ENCODE results near the gene FUT8. TPM values are rescaled to one million over a fixed set of nuclear protein-coding genes. Genes with fewer than 3 reads are reported as not detected.

Gene FUT8
- total and polyA plus RNA-seq, 4 donors, result 1.1 to 14.1 (median 4.0) TPM

GRCh38 chr14:65548878-65549277 lies 136.3 kb downstream of the FUT8 start:
- DNase-seq (ENCODE audit: low spot score), result no peak
- no peak for TF ChIP-seq JUND (IDR thresholded peaks at IDR 0.05)
- no peak for TF ChIP-seq GABPA (IDR thresholded peaks at IDR 0.05 in 1 of 2, conservative IDR thresholded peaks at IDR 0.05 in 1 of 2)
- TF ChIP-seq RXRA (IDR thresholded peaks at IDR 0.05), result no peak
- TF ChIP-seq FOXA2 (IDR thresholded peaks at IDR 0.05), result no peak
- TF ChIP-seq, protein P1, sequence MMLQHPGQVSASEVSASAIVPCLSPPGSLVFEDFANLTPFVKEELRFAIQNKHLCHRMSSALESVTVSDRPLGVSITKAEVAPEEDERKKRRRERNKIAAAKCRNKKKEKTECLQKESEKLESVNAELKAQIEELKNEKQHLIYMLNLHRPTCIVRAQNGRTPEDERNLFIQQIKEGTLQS (IDR thresholded peaks at IDR 0.05), result no peak
- no peak for TF ChIP-seq HNF4G (IDR thresholded peaks at IDR 0.05)
- TF ChIP-seq SP1 (IDR thresholded peaks at IDR 0.05), result no peak
- TF ChIP-seq, protein P2, sequence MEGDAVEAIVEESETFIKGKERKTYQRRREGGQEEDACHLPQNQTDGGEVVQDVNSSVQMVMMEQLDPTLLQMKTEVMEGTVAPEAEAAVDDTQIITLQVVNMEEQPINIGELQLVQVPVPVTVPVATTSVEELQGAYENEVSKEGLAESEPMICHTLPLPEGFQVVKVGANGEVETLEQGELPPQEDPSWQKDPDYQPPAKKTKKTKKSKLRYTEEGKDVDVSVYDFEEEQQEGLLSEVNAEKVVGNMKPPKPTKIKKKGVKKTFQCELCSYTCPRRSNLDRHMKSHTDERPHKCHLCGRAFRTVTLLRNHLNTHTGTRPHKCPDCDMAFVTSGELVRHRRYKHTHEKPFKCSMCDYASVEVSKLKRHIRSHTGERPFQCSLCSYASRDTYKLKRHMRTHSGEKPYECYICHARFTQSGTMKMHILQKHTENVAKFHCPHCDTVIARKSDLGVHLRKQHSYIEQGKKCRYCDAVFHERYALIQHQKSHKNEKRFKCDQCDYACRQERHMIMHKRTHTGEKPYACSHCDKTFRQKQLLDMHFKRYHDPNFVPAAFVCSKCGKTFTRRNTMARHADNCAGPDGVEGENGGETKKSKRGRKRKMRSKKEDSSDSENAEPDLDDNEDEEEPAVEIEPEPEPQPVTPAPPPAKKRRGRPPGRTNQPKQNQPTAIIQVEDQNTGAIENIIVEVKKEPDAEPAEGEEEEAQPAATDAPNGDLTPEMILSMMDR (IDR thresholded peaks at IDR 0.05; ENCODE audit: low read depth, low read length, missing input control), result no peak
- no peak for TF ChIP-seq EGR1 (IDR thresholded peaks at IDR 0.05; ENCODE audit: low read depth in 2 of 2)
- no peak for TF ChIP-seq RAD21 (IDR thresholded peaks at IDR 0.05)
- no peak for TF ChIP-seq NR2F2 (IDR thresholded peaks at IDR 0.05)
- no peak for TF ChIP-seq TAF1 (conservative IDR thresholded peaks at IDR 0.05)
- TF ChIP-seq FOXA1 (IDR thresholded peaks at IDR 0.05), result no peak
- no peak for TF ChIP-seq HNF4A (conservative IDR thresholded peaks at IDR 0.05)
- H3K27me3 ChIP-seq (ENCODE audit: control insufficient read depth in 4 of 4, insufficient read depth in 4 of 4, low read length in 3 of 4), result no peaks in the 10 kb centered on the region
- no peak overlapping the region for H3K27ac ChIP-seq (ENCODE audit: low read depth in 1 of 2, low read length in 2 of 2)
- no peaks in the 10 kb centered on the region for H3K36me3 ChIP-seq (ENCODE audit: control insufficient read depth in 4 of 4, insufficient read depth in 3 of 4, low read depth in 1 of 4, low read length in 3 of 4)
- H3K4me3 ChIP-seq (ENCODE audit: low read depth in 1 of 3, low read length in 3 of 3), result no peak overlapping the region
- H3K4me1 ChIP-seq (ENCODE audit: control insufficient read depth in 4 of 4, insufficient read depth in 4 of 4, low read length in 3 of 4), result no peaks in the 10 kb centered on the region
- no peak overlapping the region for H3K9ac ChIP-seq (ENCODE audit: low read depth in 1 of 2, low read length in 2 of 2)
- H3K9me3 ChIP-seq (ENCODE audit: control insufficient read depth in 4 of 4, low read length in 3 of 4), result no peaks in the 10 kb centered on the region
- WGBS, result 88% methylated on average over 2 of the region's 2 CpGs

- H3K4me1 ChIP-seq (ENCODE audit: control insufficient read depth in 4 of 4, insufficient read depth in 4 of 4, low read length in 3 of 4), result no peaks in the 10 kb centered on the region
- no peak overlapping the region for H3K4me3 ChIP-seq (ENCODE audit: low read depth in 1 of 3, low read length in 3 of 3)
- DNase-seq (ENCODE audit: low spot score), result no peak
- WGBS, result 58% methylated on average over 2 of the region's 2 CpGs
- no peaks in the 10 kb centered on the region for H3K27me3 ChIP-seq (ENCODE audit: control insufficient read depth in 4 of 4, insufficient read depth in 4 of 4, low read length in 3 of 4)
- H3K9me3 ChIP-seq (ENCODE audit: control insufficient read depth in 4 of 4, low read length in 3 of 4), result no peaks in the 10 kb centered on the region
- H3K36me3 ChIP-seq (ENCODE audit: control insufficient read depth in 4 of 4, insufficient read depth in 3 of 4, low read depth in 1 of 4, low read length in 3 of 4), result no peaks in the 10 kb centered on the region
- no peak overlapping the region for H3K9ac ChIP-seq (ENCODE audit: low read depth in 1 of 2, low read length in 2 of 2)
- no peak overlapping the region for H3K27ac ChIP-seq (ENCODE audit: low read depth in 1 of 2, low read length in 2 of 2)
- TF ChIP-seq HNF4A (conservative IDR thresholded peaks at IDR 0.05), result no peak
- no peak for TF ChIP-seq FOXA1 (IDR thresholded peaks at IDR 0.05)
- TF ChIP-seq SP1 (IDR thresholded peaks at IDR 0.05), result no peak
- no peak for TF ChIP-seq NR2F2 (IDR thresholded peaks at IDR 0.05)
- no peak for TF ChIP-seq GABPA (IDR thresholded peaks at IDR 0.05 in 1 of 2, conservative IDR thresholded peaks at IDR 0.05 in 1 of 2)
- TF ChIP-seq HNF4G (IDR thresholded peaks at IDR 0.05), result no peak
- no peak for TF ChIP-seq EGR1 (IDR thresholded peaks at IDR 0.05; ENCODE audit: low read depth in 2 of 2)
Measured at GRCh38 chr14:65549429-65549828, 136.9 kb downstream of the FUT8 start.

GRCh38 chr14:65550779-65551643 lies 138.5 kb downstream of the FUT8 start:
- Histone ChIP-seq H3K36me3 (ENCODE audit: control insufficient read depth in 4 of 4, insufficient read depth in 3 of 4, low read depth in 1 of 4, low read length in 3 of 4) (no peaks in the 10 kb centered on the region), H3K27ac (ENCODE audit: low read depth in 1 of 2, low read length in 2 of 2) (no peak overlapping the region), H3K27me3 (ENCODE audit: control insufficient read depth in 4 of 4, insufficient read depth in 4 of 4, low read length in 3 of 4) (no peaks in the 10 kb centered on the region), H3K9me3 (ENCODE audit: control insufficient read depth in 4 of 4, low read length in 3 of 4) (no peaks in the 10 kb centered on the region), H3K4me3 (ENCODE audit: low read depth in 1 of 3, low read length in 3 of 3) (no peak overlapping the region), H3K9ac (ENCODE audit: low read depth in 1 of 2, low read length in 2 of 2) (no peak overlapping the region), H3K4me1 (ENCODE audit: control insufficient read depth in 4 of 4, insufficient read depth in 4 of 4, low read length in 3 of 4) (no peaks in the 10 kb centered on the region)
- WGBS, result 94% methylated on average over 6 of the region's 6 CpGs
- DNase-seq (ENCODE audit: low spot score), result no peak
- TF ChIP-seq YY1 (IDR thresholded peaks at IDR 0.05) (no peak), FOXA1 (IDR thresholded peaks at IDR 0.05) (no peak), RAD21 (IDR thresholded peaks at IDR 0.05) (no peak), RXRA (IDR thresholded peaks at IDR 0.05) (no peak), ZBTB33 (IDR thresholded peaks at IDR 0.05) (no peak), EGR1 (IDR thresholded peaks at IDR 0.05; ENCODE audit: low read depth in 2 of 2) (no peak), FOXA2 (IDR thresholded peaks at IDR 0.05) (no peak), GABPA (IDR thresholded peaks at IDR 0.05 in 1 of 2, conservative IDR thresholded peaks at IDR 0.05 in 1 of 2) (no peak), REST (IDR thresholded peaks at IDR 0.05) (no peak), SP1 (IDR thresholded peaks at IDR 0.05) (no peak)
- TF ChIP-seq, protein P3, sequence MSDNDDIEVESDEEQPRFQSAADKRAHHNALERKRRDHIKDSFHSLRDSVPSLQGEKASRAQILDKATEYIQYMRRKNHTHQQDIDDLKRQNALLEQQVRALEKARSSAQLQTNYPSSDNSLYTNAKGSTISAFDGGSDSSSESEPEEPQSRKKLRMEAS (IDR thresholded peaks at IDR 0.05), result no peak

All from liver (tissue), 9 donors.